T47D (cell line): ENCODE measurements around the gene C19orf44.
"Not testable (repeated sequence)": the region's sequence is repeated elsewhere in the genome, so short reads cannot be mapped to it uniquely, and the experiment has no call there.

Source experiments
- DNase-seq, 2 experiments: peaks; one replicate each; pipeline versions ENCODE4 v3.0.0 to v3.0.0-alpha.2; 2011 to 2012; ENCODE audit warnings: low read depth in 1 of 2, low spot score in 1 of 2
- JUND ChIP-seq: IDR thresholded peaks from 2 replicates; pipeline ENCODE4 v1.6.1; 2012; ENCODE audit warnings: low read depth
- in situ Hi-C: cut with HindIII; loops from 2 replicates; pipeline ENCODE4 v1.10.0; 2016; ENCODE audit warnings: low sequenced_read_pairs, low pct_unique_long_range_greater_than_20kb

Gene C19orf44

DNA sequence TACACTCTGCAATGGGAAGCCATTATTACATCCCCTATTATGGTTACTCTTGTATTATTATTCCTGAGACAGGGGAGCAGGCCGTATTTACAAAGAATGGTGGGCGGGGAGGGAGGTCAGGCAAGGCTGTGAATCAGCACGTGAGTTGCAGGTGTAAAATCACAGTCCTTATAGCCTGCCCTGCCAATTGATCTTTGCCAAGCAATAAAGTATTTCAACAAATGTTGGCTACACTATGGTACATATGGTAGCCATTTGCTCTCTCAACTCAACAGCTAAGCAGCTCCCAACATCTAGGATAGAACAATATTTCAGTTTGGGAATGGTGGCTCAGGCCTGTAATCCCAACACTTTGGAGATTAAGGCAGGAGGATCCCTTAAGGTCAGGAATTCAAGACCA is 36.5 kb upstream of the C19orf44 start:
- DNase-seq = no peak
- no peak for TF ChIP-seq JUND
- in situ Hi-C loops = no loop called here

DNA sequence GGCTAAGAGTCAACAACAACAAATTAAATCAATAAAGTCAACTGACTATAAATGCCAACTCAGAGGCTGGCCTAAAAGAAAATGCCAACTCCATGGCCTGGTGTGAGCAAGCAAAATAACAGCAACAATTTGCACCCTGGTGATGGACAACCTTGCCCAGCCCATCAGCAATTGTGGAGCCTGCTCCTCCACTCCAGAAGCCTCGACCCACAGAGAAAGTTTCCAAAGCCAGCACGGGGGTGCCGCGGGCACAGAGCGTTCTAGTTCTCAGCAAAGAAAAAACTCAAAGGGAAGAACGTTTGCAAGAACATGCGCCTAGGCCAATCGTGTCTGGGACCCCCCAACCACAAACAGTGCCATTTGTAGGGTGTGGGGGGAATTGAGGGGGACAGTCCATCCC is 35.7 kb upstream of the C19orf44 start:
- no peak for DNase-seq
- no peak for TF ChIP-seq JUND
- in situ Hi-C loops = no loop called here

DNA sequence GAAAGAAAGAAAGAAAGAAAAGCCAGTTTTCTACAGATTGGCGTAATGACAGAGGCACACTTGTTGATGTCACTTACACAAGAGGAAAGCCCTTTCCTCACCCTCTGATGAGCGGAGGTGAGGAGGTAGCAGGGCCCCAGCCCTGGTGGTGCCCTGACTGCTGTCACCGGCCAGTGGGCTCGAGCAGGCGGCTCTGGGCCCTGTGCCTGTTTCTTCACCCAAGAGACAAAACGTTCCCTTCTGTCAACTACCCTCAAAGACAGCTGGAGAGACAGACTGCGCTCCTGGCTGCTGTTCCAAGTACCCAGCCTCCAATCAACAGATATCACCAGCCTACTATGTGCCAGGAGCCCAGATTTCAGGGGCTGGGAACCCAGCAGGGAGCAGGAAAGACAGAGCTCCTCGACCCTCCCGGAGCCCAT is 34.6 kb upstream of the C19orf44 start:
- in situ Hi-C loops = no loop called here
- no peak for TF ChIP-seq JUND
- no peak for DNase-seq

DNA sequence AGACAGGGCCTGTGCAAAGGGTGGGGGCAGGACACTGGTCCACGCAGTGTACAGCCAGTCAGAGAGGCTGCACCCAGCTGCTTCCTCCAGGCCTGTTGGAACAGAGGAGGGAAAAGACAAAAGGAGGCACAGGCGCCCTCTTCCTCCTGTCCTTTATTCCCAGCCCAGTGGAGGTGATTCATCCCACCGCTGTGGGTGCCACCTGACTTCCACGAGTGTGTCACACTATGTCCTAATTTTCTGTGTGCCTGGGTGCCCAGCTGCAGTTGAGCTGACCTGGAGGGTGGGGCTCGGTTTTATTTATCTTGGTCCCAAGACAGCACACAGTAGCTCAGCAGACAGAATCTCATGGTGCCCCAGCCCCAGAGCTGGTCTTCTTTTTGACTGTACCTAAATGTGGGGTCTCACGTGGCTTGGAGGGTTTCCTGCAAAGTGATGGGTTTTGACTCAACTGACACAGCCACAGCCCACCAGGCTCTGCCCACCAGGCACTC is 33.4 kb upstream of the C19orf44 start:
- in situ Hi-C loops = no loop called here
- no peak for TF ChIP-seq JUND
- peak in 1 of 2 experiments; percentile 92 for DNase-seq

GRCh38 chr19:16463341-16463990 is 32.7 kb upstream of the C19orf44 start:
- in situ Hi-C loops = no loop called here
- TF ChIP-seq JUND = no peak
- DNase-seq = peak in 1 of 2 experiments; percentile 91

GRCh38 chr19:16463991-16464575 is 32.1 kb upstream of the C19orf44 start:
- no peak; the same call in 1 of the 2 replicates for TF ChIP-seq JUND

DNA sequence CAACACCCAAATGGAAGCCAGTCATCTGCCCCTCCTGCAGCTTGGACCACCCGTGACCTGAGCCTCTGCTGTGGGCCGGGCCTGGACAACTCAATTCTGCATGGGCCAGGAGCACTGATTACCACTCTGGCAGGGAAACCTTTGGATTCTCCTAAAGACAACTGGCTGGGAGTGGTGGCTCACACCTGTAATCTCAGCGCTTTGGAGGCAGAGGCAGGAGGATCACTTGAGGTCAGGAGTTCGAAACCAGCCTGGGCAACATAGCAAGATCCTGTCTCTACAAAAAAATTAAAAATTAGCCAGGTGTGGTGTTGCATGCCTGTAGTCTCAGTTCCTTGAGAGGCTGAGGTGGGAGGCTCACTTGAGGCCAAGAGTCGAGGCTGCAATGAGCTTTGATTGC is 31.0 kb upstream of the C19orf44 start:
- in situ Hi-C loops = no loop called here
- no peak for TF ChIP-seq JUND
- no peak for DNase-seq

More at GRCh38 chr19:16463991-16464575, 32.1 kb upstream of the C19orf44 start:
- DNase-seq = peak in 1 of 2 experiments; percentile 95
- in situ Hi-C loops = no loop called here

DNA sequence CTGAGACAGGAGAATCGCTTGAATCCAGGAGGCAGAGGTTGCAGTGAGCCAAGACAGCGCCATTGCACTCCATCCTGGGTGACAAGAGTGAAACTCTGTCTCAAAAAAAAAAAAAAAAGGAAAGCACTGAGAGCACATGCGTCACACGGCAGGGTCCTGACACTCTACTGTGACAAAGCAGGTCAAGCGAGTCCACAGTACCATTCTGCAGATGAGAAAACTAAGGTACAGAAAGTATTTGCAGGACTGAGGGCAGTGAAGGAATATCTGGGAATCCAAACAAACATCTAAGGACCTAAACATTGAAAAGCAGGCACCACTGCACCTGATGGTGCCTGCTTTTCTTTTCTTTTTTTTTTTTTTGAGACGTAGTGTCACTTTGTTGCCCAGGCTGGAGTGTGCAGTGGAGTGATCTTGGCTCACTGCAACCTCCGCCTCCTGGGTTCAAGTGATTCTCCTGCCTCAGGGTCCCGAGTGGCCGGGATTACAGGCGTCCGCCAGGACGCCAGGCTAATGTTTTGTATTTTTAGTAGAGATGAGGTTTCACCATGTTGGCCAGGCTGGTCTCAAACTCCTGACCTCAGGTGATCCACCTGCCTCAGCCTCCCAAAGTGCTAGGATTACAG is 29.3 kb upstream of the C19orf44 start:
- in situ Hi-C loops, DNase-seq: not testable (repeated sequence)

GRCh38 chr19:16467581-16467980 is 28.6 kb upstream of the C19orf44 start:
- in situ Hi-C loops = no loop called here
- DNase-seq = no peak
- TF ChIP-seq JUND = no peak

GRCh38 chr19:16470541-16470910 is 25.7 kb upstream of the C19orf44 start:
- DNase-seq = peak in 1 of 2 experiments; percentile 70
- no peak for TF ChIP-seq JUND
- in situ Hi-C loops = no loop called here

GRCh38 chr19:16470911-16471811 is 25.0 kb upstream of the C19orf44 start:
- TF ChIP-seq JUND = no peak
- in situ Hi-C loops = no loop called here
- DNase-seq = peak in 1 of 2 experiments; percentile 57

- DNase-seq, in situ Hi-C loops: not testable (repeated sequence)
Observed at GRCh38 chr19:16472559-16472899, 23.7 kb upstream of the C19orf44 start.
